Measurements from ENCODE around the gene DDX31.

GRCh38 chr9:132641216-132641615 lies 28.6 kb downstream of the DDX31 start:
- TF ChIP-seq SIN3A (IDR thresholded peaks at IDR 0.05; ENCODE audit: borderline replicate concordance, insufficient read depth, low read length): no peak
- no peak for TF ChIP-seq POLR2AphosphoS5 (IDR thresholded peaks at IDR 0.05; ENCODE audit: low read depth, low read length)
- TF ChIP-seq TAF1 (IDR thresholded peaks at IDR 0.05; ENCODE audit: borderline replicate concordance, insufficient read depth, low read length): no peak
- no peak for TF ChIP-seq FOXP2 (optimal IDR thresholded peaks at IDR 0.05; ENCODE audit: borderline replicate concordance, extremely low read depth, extremely low read length, insufficient read depth)
